ENCODE measurements around the gene FAM170A.

DNA sequence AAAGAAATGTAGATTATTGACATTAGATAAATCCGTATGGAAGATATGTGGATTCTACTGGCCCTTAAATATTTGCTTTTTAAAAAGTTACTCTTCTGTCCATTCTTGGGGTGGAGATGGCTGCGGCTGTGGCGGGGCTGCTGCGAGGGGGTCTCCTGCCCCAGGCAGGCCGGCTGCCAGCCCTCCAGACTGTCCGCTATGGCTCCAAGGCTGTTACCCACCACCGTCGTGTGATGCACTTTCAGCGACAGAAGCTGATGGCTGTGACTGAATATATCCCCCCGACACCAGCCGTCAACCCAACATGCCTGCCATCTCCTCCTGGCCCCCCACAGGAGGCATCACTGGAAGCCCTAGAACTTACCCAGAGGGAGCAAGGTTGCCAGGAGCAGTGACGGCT is 50.7 kb downstream of the FAM170A start:
- TF ChIP-seq SP1 (IDR thresholded peaks at IDR 0.05) (no peak), NFRKB (IDR thresholded peaks at IDR 0.05) (no peak), L3MBTL2 (conservative IDR thresholded peaks at IDR 0.05) (no peak), LEF1 (IDR thresholded peaks at IDR 0.05; ENCODE audit: borderline replicate concordance) (no peak), ZNF384 (IDR thresholded peaks at IDR 0.05) (no peak), ARNT (IDR thresholded peaks at IDR 0.05) (no peak), FOXA1 (IDR thresholded peaks at IDR 0.05) (no peak)
- TF ChIP-seq, protein P1, sequence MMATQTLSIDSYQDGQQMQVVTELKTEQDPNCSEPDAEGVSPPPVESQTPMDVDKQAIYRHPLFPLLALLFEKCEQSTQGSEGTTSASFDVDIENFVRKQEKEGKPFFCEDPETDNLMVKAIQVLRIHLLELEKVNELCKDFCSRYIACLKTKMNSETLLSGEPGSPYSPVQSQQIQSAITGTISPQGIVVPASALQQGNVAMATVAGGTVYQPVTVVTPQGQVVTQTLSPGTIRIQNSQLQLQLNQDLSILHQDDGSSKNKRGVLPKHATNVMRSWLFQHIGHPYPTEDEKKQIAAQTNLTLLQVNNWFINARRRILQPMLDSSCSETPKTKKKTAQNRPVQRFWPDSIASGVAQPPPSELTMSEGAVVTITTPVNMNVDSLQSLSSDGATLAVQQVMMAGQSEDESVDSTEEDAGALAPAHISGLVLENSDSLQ (IDR thresholded peaks at IDR 0.05): no peak

Measured in HEK293T (cell line).